ENCODE measurements around the gene ITSN1.
"Not testable (repeated sequence)": the region's sequence is repeated elsewhere in the genome, so short reads cannot be mapped to it uniquely, and the experiment has no call there.

The ITSN1 gene

GRCh38 chr21:33642027-33642895 lies at the start of gene ITSN1:
ITSN1 (plus strand) TSS chr21:33642501; CDS start chr21:33718829, 76,328 bp downstream.
- FAIRE-seq, result peak; percentile 93
- DNase-seq (ENCODE audit: low spot score), result peak; percentile 98

DNA sequence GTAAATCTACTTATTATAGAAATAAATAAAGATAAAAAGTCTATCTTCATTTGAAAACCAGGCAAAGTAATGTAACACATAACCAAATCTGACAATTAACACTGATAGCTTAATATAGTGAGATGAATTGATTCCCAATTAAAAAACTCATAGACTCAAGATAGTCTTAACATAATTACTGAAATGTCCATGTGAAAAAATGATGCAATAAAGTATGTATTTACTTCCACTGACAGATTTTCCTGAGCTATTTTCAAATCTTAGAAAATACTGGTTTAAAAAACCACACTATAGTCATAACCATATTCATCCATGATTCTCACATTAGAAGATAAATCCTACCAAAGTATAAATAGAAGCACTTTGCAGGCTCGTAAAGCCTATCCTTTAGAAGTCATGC lies 44.2 kb upstream of the ITSN1 start:
- DNase-seq (ENCODE audit: low spot score), result no peak
- FAIRE-seq, result no peak

DNA sequence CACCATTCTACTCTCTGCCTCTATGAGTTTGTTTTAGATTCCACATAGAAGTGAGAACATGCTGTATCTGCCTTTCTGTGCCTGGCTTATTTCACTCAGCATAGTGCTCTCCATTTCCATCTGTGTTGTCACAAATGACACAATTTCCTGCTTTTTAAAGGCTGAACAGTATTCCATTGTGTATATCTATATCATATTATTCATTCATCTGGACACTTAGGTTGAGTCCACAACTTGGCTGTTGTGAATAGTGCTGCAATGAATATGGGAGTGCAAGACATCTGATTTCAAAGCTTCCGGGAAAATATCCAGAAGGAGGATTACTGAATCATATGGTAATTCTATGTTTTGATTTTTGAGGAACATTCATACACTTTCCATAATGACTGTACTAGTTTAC lies 33.7 kb upstream of the ITSN1 start:
- DNase-seq (ENCODE audit: low spot score) (no peak), FAIRE-seq (no peak)

- FAIRE-seq, result no peak
- DNase-seq (ENCODE audit: low spot score), result no peak
These were observed 31.1 kb upstream of the ITSN1 start for GRCh38 chr21:33611006-33611744.

DNA sequence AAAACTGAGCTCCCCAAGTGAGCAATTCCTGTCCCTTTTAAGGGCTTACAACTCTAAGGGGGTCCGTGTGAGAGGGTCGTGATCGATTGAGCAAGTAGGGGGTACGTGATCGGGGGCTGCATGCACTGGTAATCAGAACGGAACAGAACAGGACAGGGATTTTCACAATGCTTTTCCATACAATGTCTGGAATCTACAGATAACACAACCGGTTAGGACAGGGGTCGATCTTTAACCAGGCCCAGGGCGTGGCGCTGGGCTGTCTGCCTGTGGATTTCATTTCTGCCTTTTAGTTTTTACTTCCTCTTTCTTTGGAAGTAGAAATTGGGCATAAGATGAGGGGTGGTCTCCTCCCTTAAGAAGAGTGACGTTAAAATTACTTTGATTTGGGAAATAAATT lies 24.7 kb upstream of the ITSN1 start:
- FAIRE-seq; DNase-seq (ENCODE audit: low spot score): not testable (repeated sequence)

DNA sequence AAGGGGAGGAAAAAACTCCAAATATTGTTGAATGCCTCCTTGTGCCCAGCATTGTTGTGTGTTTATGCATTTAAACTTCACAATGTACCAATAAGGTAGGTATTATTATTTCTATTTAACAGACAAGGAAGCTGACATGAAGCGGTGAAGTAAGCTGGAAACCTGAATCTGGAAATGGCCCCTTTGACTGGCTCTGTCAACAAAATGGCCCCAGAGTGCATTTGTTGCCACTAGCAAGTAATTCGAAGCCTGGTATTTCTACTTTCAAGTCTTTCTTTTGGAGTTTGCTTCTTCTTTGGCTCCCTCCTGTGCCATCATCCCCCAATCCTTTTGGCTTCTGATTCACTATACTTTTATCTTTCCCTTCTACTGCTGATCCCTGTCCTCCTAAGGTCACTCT lies 23.9 kb upstream of the ITSN1 start:
- FAIRE-seq (no peak), DNase-seq (ENCODE audit: low spot score) (no peak)

- no peak for FAIRE-seq
These were observed 22.6 kb upstream of the ITSN1 start for GRCh38 chr21:33619726-33620125.

GRCh38 chr21:33622253-33622652 lies 20.0 kb upstream of the ITSN1 start:
- FAIRE-seq, result no peak

More at GRCh38 chr21:33619726-33620125, 22.6 kb upstream of the ITSN1 start:
- no peak for DNase-seq (ENCODE audit: low spot score)

DNA sequence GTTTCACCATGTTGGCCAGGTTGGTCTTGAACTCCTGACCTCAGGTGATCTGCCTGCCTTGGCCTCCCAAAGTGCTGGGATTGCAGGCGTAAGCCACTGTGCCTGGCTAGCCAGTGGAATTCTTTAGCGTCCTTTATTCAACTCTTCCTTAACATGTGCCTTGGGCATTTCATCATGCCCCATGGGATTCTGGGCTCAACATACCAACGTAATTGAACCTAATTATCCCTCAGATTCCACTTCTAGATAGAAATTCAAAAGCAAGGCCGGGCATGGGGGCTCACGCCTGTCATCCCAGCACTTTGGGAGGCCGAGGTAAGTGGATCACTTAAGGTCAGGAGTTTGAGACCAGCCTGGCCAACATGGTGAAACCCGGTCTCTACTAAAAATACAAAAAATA lies 16.1 kb upstream of the ITSN1 start:
- FAIRE-seq; DNase-seq (ENCODE audit: low spot score): not testable (repeated sequence)

More at GRCh38 chr21:33622253-33622652, 20.0 kb upstream of the ITSN1 start:
- DNase-seq (ENCODE audit: low spot score), result no peak

- FAIRE-seq, result no peak
These were observed 8.0 kb upstream of the ITSN1 start for GRCh38 chr21:33634254-33634653.

DNA sequence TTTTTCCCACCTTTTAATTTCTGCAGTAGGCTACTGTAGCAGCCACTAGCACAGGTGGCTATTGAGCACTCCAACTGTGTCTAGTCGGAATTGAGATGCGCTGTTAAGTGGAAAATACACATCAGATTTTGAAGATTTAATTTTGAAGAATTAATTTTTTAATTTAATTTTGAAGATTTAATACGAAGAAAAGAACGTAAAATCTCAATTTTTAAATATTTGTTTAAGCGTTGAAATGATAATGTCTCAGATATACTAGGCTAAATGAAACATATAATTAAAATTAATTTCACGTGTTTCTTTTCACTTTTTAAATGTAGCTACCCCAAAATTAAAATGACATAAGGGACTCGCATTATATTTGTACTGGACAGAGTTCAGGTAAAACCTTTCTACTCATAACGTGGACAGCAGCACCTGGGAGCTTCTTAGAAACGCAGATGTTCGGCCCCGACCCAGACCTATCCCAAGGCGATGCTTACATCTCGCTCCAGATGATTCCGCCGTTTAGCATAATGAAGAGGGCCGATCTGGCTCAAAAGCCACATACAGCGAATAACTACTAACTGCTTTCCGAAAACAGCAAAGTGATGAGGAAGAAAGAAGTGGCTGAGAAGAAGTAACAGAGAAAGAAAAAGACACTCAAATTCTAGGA lies 1.5 kb upstream of the ITSN1 start:
- DNase-seq (ENCODE audit: low spot score) (no peak), FAIRE-seq (no peak)

More at GRCh38 chr21:33634254-33634653, 8.0 kb upstream of the ITSN1 start:
- no peak for DNase-seq (ENCODE audit: low spot score)

GRCh38 chr21:33641352-33642026 lies 812 bp upstream of the ITSN1 start, which contains the start of gene CRYZL1:
CRYZL1 (minus strand) TSS chr21:33641741; CDS start chr21:33631551, 10,190 bp downstream.
- FAIRE-seq (no peak), DNase-seq (ENCODE audit: low spot score) (peak; percentile 98)

DNA sequence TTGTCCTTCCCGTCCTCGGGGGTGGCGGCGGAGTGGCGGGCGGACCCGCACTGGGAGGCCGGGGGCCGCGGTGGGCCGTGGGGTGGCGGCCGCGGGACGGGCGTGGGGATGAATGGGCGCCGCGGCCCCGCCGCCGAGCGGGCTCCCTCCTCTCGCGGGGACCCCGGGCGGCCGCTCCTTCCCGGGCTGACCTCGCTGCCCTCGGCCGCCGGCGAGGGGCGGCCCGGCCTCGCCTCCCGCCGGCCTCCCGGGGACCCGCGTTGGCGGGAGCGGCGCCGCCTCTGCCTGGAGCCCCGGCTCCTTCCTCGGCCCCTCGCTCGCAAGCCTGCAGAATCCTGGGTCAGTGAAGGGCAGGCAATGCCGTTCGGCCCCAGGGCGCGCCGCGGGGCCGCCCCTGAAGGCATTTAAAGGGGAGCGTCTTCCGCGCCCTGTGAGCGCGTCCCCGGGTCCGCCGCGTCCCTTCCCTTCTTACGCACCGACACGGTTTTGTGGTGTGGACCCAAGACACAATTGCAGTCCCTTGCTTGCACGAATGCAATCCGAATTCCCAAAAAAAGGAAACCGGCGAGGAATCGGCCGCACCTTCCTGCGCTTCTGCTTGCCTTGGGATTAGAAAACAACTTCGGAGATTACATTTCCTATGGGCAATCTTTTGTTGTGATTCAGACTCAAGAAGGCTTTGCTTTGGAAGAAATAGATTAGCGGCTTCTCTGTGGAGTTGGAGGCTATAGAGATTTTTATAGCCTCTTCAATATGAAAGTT lies 776 bp downstream of the ITSN1 start:
- FAIRE-seq (no peak), DNase-seq (ENCODE audit: low spot score) (no peak)

GRCh38 chr21:33643658-33644311 lies 1.5 kb downstream of the ITSN1 start:
- FAIRE-seq (no peak), DNase-seq (ENCODE audit: low spot score) (peak; percentile 18)

DNA sequence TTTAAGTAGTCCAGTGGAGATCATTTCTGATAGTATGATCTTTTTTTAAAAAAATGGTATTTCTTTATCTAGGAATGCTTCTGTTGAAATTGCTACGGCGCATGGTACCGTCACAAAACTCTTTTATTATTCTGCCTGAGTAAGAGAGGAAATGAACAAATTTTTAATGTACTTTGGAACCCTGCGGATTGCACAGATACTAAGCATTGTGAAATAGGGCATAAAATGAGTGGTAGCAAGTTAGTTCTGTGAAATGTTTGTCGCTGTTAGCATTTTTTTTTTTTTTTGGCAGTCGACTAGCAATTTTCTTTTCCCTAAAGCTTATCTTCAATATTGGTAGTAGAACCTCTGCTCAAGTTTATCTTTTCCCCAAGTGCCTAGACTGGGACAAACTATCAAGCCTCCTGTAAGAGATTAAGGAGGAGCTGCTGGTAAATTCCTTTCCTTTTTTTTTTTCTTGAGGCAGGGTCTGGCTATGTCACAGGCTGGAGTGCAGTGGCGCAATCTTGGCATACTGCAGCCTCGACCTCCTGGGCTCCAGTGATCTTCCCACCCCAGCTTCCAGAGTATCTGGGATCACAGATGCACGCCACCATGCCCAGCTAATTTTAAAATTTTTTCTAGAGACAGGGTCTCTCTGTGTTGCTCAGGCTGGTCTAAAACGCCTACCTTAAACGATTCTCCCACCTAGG lies 2.2 kb downstream of the ITSN1 start:
- DNase-seq (ENCODE audit: low spot score), result no peak
- no peak for FAIRE-seq

DNA sequence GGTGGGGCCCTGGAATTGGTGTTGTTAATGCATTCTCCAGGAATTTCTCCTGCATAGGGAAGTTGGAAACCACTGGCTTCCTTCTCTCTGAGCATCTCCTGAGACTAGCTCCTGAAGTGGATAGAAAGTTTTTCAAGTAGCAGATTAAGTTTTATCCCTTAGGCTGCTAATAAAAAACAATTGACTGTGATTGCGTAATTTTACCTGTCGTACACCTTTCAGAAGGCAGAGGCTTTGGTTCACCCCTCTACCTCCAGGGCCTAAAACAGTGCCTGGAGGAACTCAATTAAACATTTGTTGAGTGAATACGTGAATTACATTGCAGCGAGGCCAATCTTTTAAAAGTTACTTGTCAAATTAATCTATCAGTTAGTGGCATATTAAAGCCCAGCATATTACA lies 3.4 kb downstream of the ITSN1 start:
- FAIRE-seq, result no peak
- DNase-seq (ENCODE audit: low spot score), result no peak

GRCh38 chr21:33647587-33647986 lies 5.3 kb downstream of the ITSN1 start:
- no peak for FAIRE-seq
- no peak for DNase-seq (ENCODE audit: low spot score)

DNA sequence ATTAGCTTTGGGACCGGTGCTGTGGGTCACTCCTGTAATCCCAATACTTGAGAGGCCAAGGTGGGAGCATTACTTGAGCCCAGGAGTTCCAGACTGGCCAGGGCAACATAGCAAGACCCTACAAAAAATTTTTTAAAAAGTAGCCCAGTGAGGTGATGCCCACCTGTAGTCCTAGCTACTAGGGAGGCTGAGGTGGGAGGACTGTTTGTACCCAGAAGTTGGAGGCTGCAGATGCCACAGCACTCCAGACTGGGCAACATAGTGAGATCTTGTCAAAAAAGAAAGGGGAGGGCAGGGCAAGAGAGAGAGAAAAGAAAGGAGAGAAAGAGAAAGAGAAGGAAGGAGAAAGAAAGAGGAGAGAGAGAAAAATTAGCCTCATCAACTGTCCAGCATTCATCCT lies 6.3 kb downstream of the ITSN1 start:
- DNase-seq (ENCODE audit: low spot score), result no peak
- FAIRE-seq, result no peak

DNA sequence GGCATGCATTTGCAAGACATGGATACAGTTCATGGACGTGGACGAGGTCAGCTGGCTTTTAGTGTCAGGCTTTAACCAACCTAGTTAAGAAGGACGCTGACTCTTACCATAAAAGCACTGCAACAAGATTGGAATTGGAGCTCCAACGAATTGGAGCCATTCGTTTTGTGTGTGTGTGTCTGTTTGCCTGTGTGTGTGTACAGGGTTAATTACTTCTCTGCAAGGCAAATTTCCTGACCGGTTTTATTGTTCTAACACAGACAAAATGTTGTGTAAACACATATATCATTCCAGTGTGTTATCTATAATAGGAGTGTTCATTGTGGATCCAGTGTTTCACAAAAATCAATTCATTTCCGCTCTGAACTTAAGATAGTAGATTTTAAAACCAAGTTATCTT lies 7.9 kb downstream of the ITSN1 start:
- FAIRE-seq (no peak), DNase-seq (ENCODE audit: low spot score) (no peak)

Measured in RCC 7860 (cell line).